ENCODE data around the gene PRSS48.

Gene PRSS48

GRCh38 chr4:151256134-151256533 lies 20.8 kb upstream of the PRSS48 start:
- no peak for DNase-seq
- peaks cover 35% of the 10 kb centered on the region for H3K36me3 Mint-ChIP-seq (ENCODE audit: low read depth)
- no peaks in the 10 kb centered on the region for H3K4me1 Mint-ChIP-seq
- H3K27me3 Mint-ChIP-seq (ENCODE audit: low read depth, poor library complexity) = peaks cover 2% of the 10 kb centered on the region
- TF ChIP-seq CTCF (IDR thresholded peaks at IDR 0.05) = no peak
- H3K9me3 Mint-ChIP-seq = peaks cover 19% of the 10 kb centered on the region
- no peak overlapping the region for H3K4me3 Mint-ChIP-seq
- H3K27ac Mint-ChIP-seq = no peak overlapping the region

- Mint-ChIP-seq H3K4me1 (no peaks in the 10 kb centered on the region), H3K9me3 (peaks cover 19% of the 10 kb centered on the region), H3K36me3 (ENCODE audit: low read depth) (peaks cover 39% of the 10 kb centered on the region), H3K27me3 (ENCODE audit: low read depth, poor library complexity) (peaks cover 2% of the 10 kb centered on the region), H3K27ac (peak overlapping the region; percentile 36), H3K4me3 (no peak overlapping the region)
- no peak for DNase-seq
- TF ChIP-seq CTCF (IDR thresholded peaks at IDR 0.05) = no peak
Observed at GRCh38 chr4:151257704-151258103, 19.3 kb upstream of the PRSS48 start.

- peaks cover 2% of the 10 kb centered on the region for H3K27me3 Mint-ChIP-seq (ENCODE audit: low read depth, poor library complexity)
- H3K4me1 Mint-ChIP-seq = no peaks in the 10 kb centered on the region
- H3K9me3 Mint-ChIP-seq = peaks cover 29% of the 10 kb centered on the region
- H3K36me3 Mint-ChIP-seq (ENCODE audit: low read depth) = peaks cover 54% of the 10 kb centered on the region
- no peak for TF ChIP-seq CTCF (IDR thresholded peaks at IDR 0.05)
- no peak overlapping the region for H3K27ac Mint-ChIP-seq
- no peak for DNase-seq
- H3K4me3 Mint-ChIP-seq = no peak overlapping the region
Observed at GRCh38 chr4:151259752-151260151, 17.2 kb upstream of the PRSS48 start.

GRCh38 chr4:151260526-151260925 lies 16.4 kb upstream of the PRSS48 start:
- H3K9me3 Mint-ChIP-seq = peaks cover 29% of the 10 kb centered on the region
- peaks cover 2% of the 10 kb centered on the region for H3K27me3 Mint-ChIP-seq (ENCODE audit: low read depth, poor library complexity)
- no peaks in the 10 kb centered on the region for H3K4me1 Mint-ChIP-seq
- DNase-seq = no peak
- H3K36me3 Mint-ChIP-seq (ENCODE audit: low read depth) = peaks cover 57% of the 10 kb centered on the region
- no peak for TF ChIP-seq CTCF (IDR thresholded peaks at IDR 0.05)
- no peak overlapping the region for H3K4me3 Mint-ChIP-seq
- H3K27ac Mint-ChIP-seq = no peak overlapping the region

GRCh38 chr4:151263455-151263854 lies 13.5 kb upstream of the PRSS48 start:
- peaks cover 10% of the 10 kb centered on the region for H3K9me3 Mint-ChIP-seq
- no peak overlapping the region for H3K27ac Mint-ChIP-seq
- H3K4me1 Mint-ChIP-seq = no peaks in the 10 kb centered on the region
- no peak for TF ChIP-seq CTCF (IDR thresholded peaks at IDR 0.05)
- H3K4me3 Mint-ChIP-seq = no peak overlapping the region
- H3K27me3 Mint-ChIP-seq (ENCODE audit: low read depth, poor library complexity) = peaks cover 2% of the 10 kb centered on the region
- H3K36me3 Mint-ChIP-seq (ENCODE audit: low read depth) = peaks cover 46% of the 10 kb centered on the region
- no peak for DNase-seq

- no peaks in the 10 kb centered on the region for H3K27me3 Mint-ChIP-seq (ENCODE audit: low read depth, poor library complexity)
- H3K4me1 Mint-ChIP-seq = no peaks in the 10 kb centered on the region
Observed at GRCh38 chr4:151266497-151266896, 10.5 kb upstream of the PRSS48 start.

More at GRCh38 chr4:151266497-151266896, 10.5 kb upstream of the PRSS48 start:
- no peak for TF ChIP-seq CTCF (IDR thresholded peaks at IDR 0.05)
- Mint-ChIP-seq H3K36me3 (ENCODE audit: low read depth) (peaks cover 55% of the 10 kb centered on the region), H3K4me3 (no peak overlapping the region), H3K27ac (no peak overlapping the region), H3K9me3 (peaks cover 21% of the 10 kb centered on the region)
- no peak for DNase-seq

Measured in nephron progenitor cell (in vitro differentiated cells).